Pancreas (tissue), 10 donors: ENCODE data around the gene PGAP3. TPM values are rescaled to one million over a fixed set of nuclear protein-coding genes. Genes with fewer than 3 reads are reported as not detected.

ENCODE experiments used
- ATAC-seq, 4 donors: fragments of 200-7000 bp; cut with Tn5 transposase; one replicate each; pipeline versions ENCODE4 v1.8.0 to v1.9.1; 2020; ENCODE audit warnings: mild to moderate bottlenecking in 4 of 4, moderate library complexity in 4 of 4
- DNase-seq, 6 donors: peaks; one replicate each; pipeline ENCODE4 v3.0.0-alpha.2; 2020
- FAIRE-seq: peaks from 2 replicates; lab custom pipeline; 2012; peaks lifted over from hg19 to GRCh38; lab: Jason Lieb, UNC
- H3K27ac ChIP-seq, 4 donors: fragments of 200-600 bp; sonication (generic); 1 replicate in 3 of 4; 2 replicates in 1 of 4; pipeline versions ENCODE4 v1.5.0 to v1.8.0; 2020
- H3K27me3 ChIP-seq, 4 donors: fragments of 200-600 bp; one replicate each; pipeline ENCODE4 v1.8.0; 2021
- H3K36me3 ChIP-seq, 3 donors: fragments of 200-600 bp; sonication (generic) in 1 of 3; one replicate each; pipeline versions ENCODE4 v1.5.0 to v1.8.0; 2020 to 2021
- H3K4me1 ChIP-seq, 3 donors: fragments of 200-600 bp; one replicate each; pipeline ENCODE4 v1.8.0; 2021
- H3K4me3 ChIP-seq, 4 donors: fragments of 200-600 bp; sonication (generic) in 2 of 4; one replicate each; pipeline versions ENCODE4 v1.5.0 to v1.8.0; 2020 to 2021
- H3K9me3 ChIP-seq, 4 donors: fragments of 200-600 bp; one replicate each; pipeline ENCODE4 v1.8.0; 2021
- WGBS, 2 donors: extraction: QIAGEN DNeasy Blood & Tissue Kit; methylation state at CpG; one replicate each; pipeline ENCODE4 v1.1.7; 2013; 5-methylcytosine and 5-hydroxymethylcytosine counted together
- intact Hi-C, 3 donors: fragments of 100-400 bp; cut with DNase I; formaldehyde crosslinking; loops; one replicate each; pipeline versions ENCODE4 v1.11.1 to v1.14.2; 2022
- polyA plus RNA-seq, 2 donors: library from polyadenylated mRNA; stranded (reverse); fragments of 200-250 nt; gene quantifications; one replicate each; pipeline ENCODE4 v1.2.3, GENCODE V29; 2013
- total RNA-seq, 6 donors: library from RNA; stranded (reverse); fragmentation: NEBNext Ultra II Directional in 4 of 6; extraction: Animal tissue kit (Norgen Biotek cat#: 25700) in 4 of 6; gene quantifications; one replicate each; pipeline versions ENCODE4 v1.2.1 to v1.2.4, GENCODE V29; 2021 to 2023
- TF ChIP-seq, protein P1 (sequence below), 4 donors: fragments of 200-600 bp; sonication (generic) in 3 of 4; IDR thresholded peaks; one replicate each; pipeline versions ENCODE4 v1.5.0 to v1.8.0; 2021; ENCODE audit warnings: antibody characterized with exemption in 4 of 4
- donor health status: healthy with polysubstance abuse.
- donor health status: DM: no; HTN: no; CAD: no; lungs with moderate emphysema.
- donor health status: DM: no; HTN: no; CAD: no.
- donor health status: control.
- donor health status: control.
- donor health status: Bipolar disorder and iron deficiency.
- donor health status: DM: yes; HTN: yes; CAD: no.
- donor health status: DM: no; HTN: no; CAD: no.
- donor health status: DM: no; HTN: no; CAD: no.
- donor health status: DM: yes; HTN: yes; CAD: no.

The PGAP3 gene
- total and polyA plus RNA-seq, 8 donors = 19.4 to 46.3 (median 26.9) TPM

DNA sequence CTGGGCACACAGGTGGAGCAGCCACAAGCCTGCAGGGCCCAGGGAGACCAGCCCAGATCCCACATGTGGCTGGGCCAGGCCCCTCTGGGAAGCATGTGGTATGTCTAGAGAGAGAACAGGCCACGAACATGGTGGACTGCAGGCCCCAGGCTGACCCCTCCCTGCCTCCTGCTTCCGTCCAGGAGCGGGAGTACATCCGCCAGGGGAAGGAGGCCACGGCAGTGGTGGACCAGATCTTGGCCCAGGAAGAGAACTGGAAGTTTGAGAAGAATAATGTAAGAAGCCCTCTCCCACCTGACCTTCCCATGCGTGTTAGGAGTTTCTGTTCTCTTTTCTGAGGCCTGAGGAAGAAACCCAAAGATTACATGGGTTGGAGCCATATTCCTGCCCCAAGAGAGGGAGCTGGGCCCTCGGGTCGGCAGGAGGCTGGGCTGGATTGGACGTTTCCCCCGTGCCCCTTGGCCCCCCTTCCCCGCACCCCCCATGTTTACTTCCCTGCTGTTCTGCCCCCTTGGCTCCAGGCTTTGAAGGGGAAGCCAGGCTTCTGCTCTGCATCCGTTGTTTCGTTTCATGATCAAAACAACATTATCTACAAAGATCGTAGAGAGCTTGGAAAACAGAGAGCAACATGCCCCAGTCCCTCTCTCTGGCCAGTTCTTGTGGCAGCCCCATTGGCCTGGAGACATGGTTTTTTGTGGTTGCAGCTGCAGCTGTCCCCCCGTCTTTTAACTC, 28.4 kb downstream of the PGAP3 start:
- intact Hi-C loops = no loop called here
- WGBS, 2 donors = 77 to 84% methylated on average over 15 of the region's 15 CpGs
- H3K4me1 ChIP-seq = no peaks in the 10 kb centered on the region
- H3K27me3 ChIP-seq = no peaks in the 10 kb centered on the region
- FAIRE-seq (no peak), ATAC-seq (peak in 1 of 4 donors; percentile 5), DNase-seq (no peak)
- H3K4me3 ChIP-seq = no peak overlapping the region
- peaks cover 0 to 9% (median 0%) of the 10 kb centered on the region in 3 donors for H3K36me3 ChIP-seq
- no peaks in the 10 kb centered on the region for H3K9me3 ChIP-seq
- H3K27ac ChIP-seq = no peak overlapping the region
- TF ChIP-seq, protein P1, sequence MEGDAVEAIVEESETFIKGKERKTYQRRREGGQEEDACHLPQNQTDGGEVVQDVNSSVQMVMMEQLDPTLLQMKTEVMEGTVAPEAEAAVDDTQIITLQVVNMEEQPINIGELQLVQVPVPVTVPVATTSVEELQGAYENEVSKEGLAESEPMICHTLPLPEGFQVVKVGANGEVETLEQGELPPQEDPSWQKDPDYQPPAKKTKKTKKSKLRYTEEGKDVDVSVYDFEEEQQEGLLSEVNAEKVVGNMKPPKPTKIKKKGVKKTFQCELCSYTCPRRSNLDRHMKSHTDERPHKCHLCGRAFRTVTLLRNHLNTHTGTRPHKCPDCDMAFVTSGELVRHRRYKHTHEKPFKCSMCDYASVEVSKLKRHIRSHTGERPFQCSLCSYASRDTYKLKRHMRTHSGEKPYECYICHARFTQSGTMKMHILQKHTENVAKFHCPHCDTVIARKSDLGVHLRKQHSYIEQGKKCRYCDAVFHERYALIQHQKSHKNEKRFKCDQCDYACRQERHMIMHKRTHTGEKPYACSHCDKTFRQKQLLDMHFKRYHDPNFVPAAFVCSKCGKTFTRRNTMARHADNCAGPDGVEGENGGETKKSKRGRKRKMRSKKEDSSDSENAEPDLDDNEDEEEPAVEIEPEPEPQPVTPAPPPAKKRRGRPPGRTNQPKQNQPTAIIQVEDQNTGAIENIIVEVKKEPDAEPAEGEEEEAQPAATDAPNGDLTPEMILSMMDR (IDR thresholded peaks at IDR 0.05) = no peak

DNA sequence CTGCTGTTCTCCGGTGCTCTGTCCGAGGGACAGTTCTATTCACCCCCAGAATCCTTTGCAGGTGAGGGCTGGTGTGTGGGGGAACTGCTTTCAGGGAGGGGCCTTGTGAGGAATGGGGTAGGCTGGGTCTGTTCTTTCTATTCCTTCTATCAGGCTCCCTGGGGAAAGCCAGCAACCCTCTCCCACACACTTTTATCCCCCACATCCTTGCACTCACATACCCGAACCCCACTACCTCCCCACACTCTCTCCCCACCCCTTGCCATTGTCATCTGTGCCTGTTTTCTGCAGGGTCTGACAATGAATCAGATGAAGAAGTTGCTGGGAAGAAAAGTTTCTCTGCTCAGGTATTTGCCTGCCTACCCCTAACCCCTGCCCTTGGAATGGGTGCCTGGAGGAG, 29.1 kb downstream of the PGAP3 start:
- Histone ChIP-seq H3K4me1 (no peaks in the 10 kb centered on the region), H3K27ac (no peak overlapping the region), H3K27me3 (no peaks in the 10 kb centered on the region), H3K4me3 (no peak overlapping the region), H3K36me3 (peaks cover 0 to 9% (median 0%) of the 10 kb centered on the region in 3 donors), H3K9me3 (no peaks in the 10 kb centered on the region)
- intact Hi-C loops = no loop called here
- DNase-seq (no peak), ATAC-seq (no peak), FAIRE-seq (no peak)
- TF ChIP-seq, protein P1 (IDR thresholded peaks at IDR 0.05) = no peak
- WGBS, 2 donors = 83 to 90% methylated on average over 3 of the region's 3 CpGs

DNA sequence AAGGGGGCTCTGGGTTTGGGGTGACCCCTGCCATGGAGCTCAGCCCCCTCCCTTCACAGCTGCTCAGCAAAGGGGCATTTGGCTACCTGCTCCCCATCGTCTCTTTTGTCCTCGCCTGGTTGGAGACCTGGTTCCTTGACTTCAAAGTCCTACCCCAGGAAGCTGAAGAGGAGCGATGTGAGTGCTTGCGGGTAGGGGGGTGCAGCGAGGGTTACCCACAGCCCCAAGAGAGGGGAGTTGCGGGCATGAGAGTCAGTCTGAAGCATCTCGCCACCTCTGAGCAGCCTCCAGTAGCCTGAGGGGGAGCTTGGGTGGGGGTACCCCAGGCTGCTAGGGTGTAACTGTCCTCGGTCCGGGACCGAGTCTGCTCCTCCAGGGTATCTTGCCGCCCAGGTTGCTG, 29.5 kb downstream of the PGAP3 start:
- FAIRE-seq = no peak
- no peak for DNase-seq
- Histone ChIP-seq H3K4me3 (no peak overlapping the region), H3K27me3 (no peaks in the 10 kb centered on the region), H3K27ac (no peak overlapping the region), H3K36me3 (peaks cover 0 to 9% (median 0%) of the 10 kb centered on the region in 3 donors), H3K4me1 (no peaks in the 10 kb centered on the region), H3K9me3 (no peaks in the 10 kb centered on the region)
- intact Hi-C loops = no loop called here
- no peak for ATAC-seq
- TF ChIP-seq, protein P1 (IDR thresholded peaks at IDR 0.05) = no peak
- 95 to 98% methylated on average over 11 of the region's 11 CpGs for WGBS, 2 donors

DNA sequence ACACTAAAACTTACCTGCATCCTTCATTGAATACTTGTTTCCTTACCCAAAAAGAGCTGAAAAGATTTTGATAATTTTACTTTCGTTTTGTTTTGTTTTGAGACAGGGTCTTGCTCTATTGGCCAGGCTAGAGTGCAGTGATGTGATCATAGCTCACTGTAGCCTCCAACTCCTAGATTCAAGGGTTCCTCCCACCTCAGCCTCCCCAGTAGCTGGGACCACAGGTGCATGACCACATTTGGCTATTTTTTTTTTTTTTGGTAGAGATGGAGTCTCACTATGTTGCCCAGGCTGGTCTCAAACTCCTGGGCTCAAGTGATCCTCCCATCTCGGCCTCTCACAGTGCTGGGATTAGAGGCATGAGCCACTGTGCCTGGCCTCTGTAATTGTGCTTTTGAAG, 32.8 kb downstream of the PGAP3 start:
- no peak overlapping the region for H3K27ac ChIP-seq
- ATAC-seq (no peak), DNase-seq (no peak), FAIRE-seq (no peak)
- WGBS, 2 donors = 76 to 77% methylated on average over 2 of the region's 2 CpGs
- no peaks in the 10 kb centered on the region for H3K36me3 ChIP-seq
- intact Hi-C loops = no loop called here
- TF ChIP-seq, protein P1 (IDR thresholded peaks at IDR 0.05) = no peak
- no peak overlapping the region for H3K4me3 ChIP-seq
- H3K27me3 ChIP-seq = no peaks in the 10 kb centered on the region
- no peaks in the 10 kb centered on the region for H3K9me3 ChIP-seq
- no peaks in the 10 kb centered on the region for H3K4me1 ChIP-seq

DNA sequence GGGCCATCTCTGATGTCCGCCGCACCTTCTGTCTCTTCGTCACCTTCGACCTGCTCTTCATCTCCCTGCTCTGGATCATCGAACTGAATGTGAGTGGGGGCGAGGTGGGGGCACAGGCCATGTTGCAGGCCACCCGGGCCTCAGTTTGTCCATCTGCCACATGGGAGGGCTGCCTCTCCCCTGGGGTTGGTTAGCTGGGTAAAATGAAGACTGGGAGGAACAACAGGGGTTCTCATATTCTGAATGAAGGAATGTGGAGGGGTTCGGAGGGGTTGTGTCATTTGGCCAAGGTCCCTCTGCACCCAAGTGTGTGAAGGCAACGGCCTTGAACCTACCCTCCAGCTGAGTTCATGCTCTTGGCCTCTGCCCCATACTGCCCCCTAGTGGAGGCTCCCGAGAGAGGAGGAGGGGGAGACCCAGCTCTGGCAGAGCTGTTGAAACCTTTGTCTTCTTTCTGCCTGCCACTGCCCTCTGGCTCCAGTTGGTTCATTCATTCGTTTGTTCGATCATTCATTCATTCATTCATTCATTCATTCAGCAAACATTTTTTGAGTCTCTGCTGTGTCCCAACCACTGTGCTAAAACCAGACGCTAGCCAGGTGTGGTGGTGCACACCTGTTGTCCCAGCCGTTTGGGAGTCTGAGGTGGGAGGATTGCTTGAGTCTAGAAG, 34.1 kb downstream of the PGAP3 start:
- Histone ChIP-seq H3K9me3 (no peaks in the 10 kb centered on the region), H3K36me3 (no peaks in the 10 kb centered on the region), H3K4me3 (no peak overlapping the region), H3K27me3 (no peaks in the 10 kb centered on the region), H3K4me1 (no peaks in the 10 kb centered on the region), H3K27ac (no peak overlapping the region)
- DNase-seq (peak in 5 of 6 donors; percentile 48 to 87 (median 71)), ATAC-seq (peak; percentile 62 to 85 (median 78)), FAIRE-seq (no peak)
- TF ChIP-seq, protein P1 (IDR thresholded peaks at IDR 0.05) = peak; percentile 75 to 87 (median 82)
- intact Hi-C loops = no loop called here
- WGBS, 2 donors = 50 to 53% methylated on average over 14 of the region's 14 CpGs
